Suprapubic skin (tissue), 4 donors: ENCODE measurements around the gene IBA57.

ENCODE experiments used
- CTCF ChIP-seq, 2 donors: fragments of 200-600 bp in 1 of 2; fragments of 450-650 bp in 1 of 2; sonication (generic) in 1 of 2; IDR thresholded peaks; one replicate each; pipeline ENCODE4 v1.5.1; 2016 to 2019; ENCODE audit warnings: antibody characterized with exemption in 2 of 2, mild to moderate bottlenecking in 1 of 2, moderate library complexity in 1 of 2
- EP300 ChIP-seq: sonication (generic); formaldehyde crosslinking; IDR thresholded peaks from one replicate; pipeline ENCODE4 v1.6.1; 2017; ENCODE audit warnings: antibody characterized with exemption
- POLR2A ChIP-seq, 2 donors: fragments of 450-650 bp; IDR thresholded peaks; one replicate each; pipeline ENCODE4 v1.6.1; 2017; ENCODE audit warnings: antibody characterized with exemption in 2 of 2, mild to moderate bottlenecking in 2 of 2, moderate library complexity in 2 of 2
- POLR2AphosphoS5 ChIP-seq, 3 donors: sonication (generic); formaldehyde crosslinking; IDR thresholded peaks; one replicate each; pipeline ENCODE4 v1.6.1; 2017; ENCODE audit warnings: antibody characterized with exemption in 3 of 3

- TF ChIP-seq CTCF (IDR thresholded peaks at IDR 0.05) (no peak), POLR2AphosphoS5 (IDR thresholded peaks at IDR 0.05) (no peak), POLR2A (IDR thresholded peaks at IDR 0.05) (no peak), EP300 (no peak)
These were observed 18.5 kb downstream of the IBA57 start for GRCh38 chr1:228184152-228184551.
